ENCODE data around the gene KCMF1.

Gene KCMF1

DNA sequence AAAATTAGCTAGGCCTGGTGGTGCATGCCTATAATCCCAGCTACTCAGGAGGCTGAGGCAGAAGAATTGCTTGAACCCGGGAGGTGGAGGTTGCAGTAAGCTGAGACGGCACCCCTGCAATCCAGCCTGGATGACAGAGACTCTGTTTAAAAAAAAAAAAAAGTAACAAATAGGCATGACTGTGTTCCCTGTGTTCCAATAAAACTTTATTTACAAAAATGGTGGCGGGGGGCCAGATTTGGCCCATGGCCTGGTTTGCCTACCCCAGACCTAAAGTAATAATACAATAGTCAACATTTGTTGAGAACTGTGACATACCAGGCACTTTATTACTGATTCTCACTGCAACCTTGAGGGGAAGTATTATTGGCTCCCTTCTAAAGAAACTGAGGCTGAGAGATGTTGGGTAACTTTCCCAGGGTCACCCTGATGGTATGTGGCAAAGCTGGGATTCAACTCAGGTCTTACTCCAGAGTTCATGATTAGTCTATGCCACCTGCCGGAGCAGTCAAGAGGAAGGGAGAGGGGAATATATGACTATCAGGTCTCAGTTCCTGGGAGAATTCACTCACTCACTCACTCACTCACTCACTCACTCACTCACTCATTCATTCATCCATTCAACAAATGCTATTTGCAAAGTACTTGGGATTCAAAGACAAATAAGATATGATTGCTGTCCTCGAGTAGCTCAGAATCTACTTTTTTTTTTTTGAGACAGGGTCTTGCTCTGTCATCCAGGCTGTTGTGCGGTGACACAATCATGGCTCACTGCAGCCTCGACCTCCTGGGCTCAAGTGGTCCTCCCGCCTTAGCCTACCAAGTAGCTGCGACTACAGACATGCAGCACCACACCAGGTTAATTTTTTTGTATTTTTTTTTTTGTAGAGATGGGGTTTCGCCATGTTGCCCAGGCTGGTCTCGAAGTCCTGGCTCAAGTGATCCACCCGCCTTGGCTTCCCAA lies 14.3 kb upstream of the KCMF1 start:
- no peak for DNase-seq

DNA sequence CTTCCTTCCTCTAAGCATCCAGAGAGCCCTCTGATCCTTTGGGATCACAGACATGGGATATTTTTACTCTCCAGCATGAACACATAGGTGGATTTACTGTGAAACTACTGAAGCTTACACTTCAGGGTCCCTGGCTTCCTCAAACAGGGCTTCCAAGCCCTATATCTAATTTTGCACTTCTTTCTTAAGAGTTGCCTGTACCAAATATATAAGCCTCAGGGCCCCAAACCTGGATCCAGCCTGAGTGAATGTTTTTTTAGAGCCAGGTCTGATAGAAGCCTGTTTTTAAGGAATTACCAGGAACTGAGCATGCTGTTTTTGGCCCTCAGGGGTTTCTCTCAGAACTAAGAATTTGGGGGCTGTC lies 13.2 kb upstream of the KCMF1 start:
- DNase-seq, result no peak

DNA sequence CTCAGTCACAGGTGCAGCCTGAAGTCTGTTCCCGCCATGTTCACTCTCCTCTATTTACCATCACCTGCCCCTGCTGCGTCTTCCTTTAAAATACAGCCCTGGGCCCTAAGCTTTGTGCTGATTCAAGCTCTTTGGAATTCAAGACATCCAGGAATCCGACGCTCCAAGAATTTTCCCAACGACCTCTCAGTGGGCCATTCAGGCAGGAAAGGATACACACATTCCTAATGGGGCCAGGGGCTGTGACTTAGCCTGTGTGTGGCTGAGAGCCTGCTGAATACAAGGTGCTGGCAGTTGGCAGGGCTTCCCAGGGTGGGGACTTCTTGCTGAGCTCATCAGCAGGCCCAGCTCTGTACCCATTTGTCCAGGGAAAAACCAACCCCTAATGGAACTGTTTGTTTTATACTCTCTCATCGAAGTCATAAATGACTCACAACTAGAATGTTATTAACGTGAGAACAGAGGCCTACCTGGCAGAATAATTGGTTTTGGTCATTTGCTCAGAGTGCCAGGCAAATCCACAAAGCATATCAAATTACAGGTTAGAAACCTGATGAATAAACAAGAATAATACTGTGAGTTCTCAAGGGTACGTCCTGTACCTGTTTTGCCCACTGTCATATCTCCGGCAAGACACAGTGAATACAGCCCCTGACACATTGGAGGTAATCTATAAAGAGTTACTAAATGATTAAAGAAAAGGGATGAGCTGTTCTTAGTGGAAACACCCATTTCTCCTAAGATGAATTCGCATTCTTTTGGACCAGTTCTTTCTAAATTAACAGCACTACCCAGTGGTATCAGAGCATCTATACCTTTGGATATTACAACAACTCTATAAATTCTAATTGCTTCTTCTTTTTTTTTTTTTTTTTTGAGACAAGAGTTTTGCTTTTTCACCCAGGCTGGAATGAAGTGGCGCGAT lies 12.6 kb upstream of the KCMF1 start:
- no peak for DNase-seq

DNA sequence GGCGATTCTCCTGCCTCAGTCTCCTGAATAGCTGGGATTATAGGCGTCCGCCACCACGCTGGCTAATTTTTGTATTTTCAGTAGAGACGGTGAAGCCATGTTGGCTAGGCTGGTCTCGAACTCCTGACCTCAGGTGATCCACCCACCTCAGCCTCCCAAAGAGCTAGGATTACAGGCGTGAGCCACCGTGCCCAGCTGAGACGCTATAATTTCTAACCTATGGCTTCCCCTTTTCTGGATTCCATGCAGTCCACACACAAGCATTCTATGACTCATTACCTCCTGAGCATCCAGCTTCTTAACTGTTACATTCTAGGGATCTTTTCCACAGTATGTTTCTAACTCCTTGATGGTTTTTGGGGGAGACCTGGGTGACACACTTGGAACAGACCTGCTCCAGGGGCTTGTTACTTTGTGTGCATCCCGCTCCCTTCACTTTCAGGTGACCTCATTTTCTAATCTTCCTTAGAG lies 11.8 kb upstream of the KCMF1 start:
- no peak for DNase-seq

DNA sequence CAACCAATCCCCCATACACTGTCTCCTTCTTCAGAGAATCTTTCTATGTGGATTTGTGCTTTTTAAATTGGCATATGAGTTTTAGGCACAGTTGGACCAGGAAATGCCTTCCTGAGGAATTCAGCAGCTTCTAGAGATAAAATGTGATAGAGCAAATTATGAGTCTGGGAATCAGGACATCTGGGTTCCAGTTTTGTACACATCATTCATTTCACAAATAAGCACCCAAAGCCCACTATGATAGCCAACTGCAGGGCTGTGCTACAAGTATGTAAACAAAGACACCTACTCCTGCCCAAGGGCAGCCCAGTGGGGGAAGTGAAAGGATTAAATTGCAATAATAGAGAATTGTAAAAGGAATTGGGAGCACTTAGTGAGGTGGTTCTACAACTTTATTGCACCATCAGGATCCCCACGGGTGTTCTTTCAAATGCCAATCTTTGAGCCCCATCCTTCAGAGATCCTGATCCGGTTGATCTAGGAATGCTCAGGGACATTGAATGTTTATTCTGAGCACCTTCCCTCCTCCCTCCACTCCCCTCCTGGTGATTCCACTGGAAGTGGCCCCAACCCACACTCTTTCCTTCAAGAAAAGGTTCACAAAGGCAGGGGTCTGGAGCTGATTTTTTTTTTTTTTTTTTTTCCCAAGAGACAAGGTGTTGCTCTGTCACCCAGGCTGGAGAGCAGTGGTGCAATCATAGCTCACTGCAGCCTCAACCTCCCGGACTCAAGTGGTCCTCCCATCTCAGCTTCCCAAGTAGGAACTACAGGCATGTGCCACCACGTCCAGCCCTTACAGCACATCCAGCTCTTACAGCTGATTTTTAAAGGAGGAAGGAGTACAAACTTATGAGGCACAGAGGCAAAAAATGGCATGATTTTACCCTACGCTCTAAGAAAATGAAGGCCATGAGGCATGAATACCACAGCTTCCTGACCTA lies 11.1 kb upstream of the KCMF1 start:
- no peak for DNase-seq

DNA sequence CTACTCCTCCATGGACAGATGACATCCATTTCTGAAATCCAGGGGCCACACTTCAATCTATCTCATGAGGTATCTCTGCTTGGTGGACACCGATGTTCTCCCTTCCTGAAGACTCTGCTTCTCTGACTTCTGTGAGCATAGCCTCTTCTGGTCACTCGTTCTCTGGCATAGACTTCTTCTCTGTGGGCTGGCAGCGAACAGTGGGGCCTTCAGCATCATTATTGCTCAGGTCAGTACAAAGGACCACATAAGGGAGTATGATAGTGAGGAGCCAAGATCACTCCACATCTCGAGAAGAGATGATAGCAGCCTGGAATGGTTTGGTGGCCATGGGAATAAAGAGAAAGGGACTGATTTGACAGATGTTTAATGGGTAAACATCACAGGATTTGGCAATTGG lies 8.0 kb upstream of the KCMF1 start:
- no peak for DNase-seq

DNA sequence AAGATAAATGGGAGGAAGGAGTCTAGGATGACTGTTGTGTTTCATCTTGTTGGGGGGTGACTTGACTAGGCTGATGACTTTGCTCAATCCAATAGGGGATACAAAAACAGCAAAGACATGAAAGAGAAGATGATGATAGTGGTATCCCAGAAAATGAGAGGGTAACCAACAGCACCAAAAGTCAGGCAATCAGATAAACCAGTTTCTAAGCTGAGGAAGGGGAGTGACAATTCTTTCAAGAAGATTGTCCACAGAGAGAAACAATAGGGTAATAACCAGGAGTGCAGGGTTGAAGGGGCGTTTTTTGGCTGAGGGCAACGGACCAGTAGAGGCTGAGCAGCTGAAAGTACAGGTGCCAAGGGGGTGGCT lies 7.7 kb upstream of the KCMF1 start:
- no peak for DNase-seq

GRCh38 chr2:84963692-84964405 lies 7.1 kb upstream of the KCMF1 start:
- DNase-seq, result no peak

DNA sequence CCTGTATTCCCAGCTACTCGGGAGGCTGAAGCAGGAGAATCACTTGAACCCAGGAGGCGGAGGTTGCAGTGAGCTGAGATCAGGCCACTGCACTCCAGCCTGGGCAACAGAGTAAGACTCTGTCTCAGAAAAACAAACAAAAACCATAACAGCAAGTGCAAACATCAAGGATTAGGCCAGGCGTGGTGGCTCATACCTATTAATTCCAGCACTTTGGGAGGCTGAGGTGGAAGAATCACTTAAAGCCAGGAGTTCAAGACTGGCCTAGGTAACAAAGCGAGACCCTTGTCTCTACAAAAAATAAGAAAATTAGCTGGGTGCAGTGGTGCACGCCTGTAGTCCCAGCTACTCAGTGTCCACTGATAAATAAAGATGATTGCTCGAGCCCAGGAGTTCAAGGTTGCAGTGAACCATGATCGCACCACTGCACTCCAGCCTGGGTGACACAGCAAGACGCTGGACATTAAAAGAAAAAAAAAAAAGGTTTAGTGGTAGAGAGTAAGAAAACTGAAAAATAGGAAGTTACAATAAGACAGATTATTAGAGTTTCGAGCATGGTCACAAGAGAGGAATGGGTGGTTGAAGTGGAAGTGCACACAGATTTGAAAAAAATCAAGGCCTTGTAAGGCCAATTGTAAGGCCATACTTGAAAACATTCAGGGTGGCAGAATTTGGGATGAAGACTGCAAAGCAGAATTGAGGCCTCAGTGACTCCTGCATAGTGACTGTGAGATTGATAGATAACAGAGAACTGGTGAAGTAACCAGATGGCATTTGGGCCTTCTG lies 6.4 kb upstream of the KCMF1 start:
- DNase-seq, result no peak

- DNase-seq, result no peak
Measured at GRCh38 chr2:84965192-84965516, 5.8 kb upstream of the KCMF1 start.

DNA sequence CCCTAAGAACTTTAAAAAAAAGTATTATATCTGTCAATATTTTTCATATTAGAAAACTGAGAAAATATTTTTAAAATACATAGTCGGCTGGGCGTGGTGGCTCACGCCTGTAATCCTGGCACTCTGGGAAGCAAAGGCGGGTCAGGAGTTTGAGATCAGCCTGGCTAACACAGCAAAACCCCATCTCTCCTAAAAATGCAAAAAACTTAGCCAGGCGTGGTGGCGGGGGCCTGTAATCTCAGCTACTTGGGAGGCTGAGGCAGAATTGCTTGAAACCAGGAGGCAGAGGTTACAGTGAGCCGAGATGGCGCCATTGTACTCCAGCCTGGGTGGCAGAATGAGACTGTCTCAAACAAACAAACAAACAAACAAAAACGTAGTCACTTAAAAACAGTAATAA lies 5.1 kb upstream of the KCMF1 start:
- no peak for DNase-seq

- no peak for DNase-seq
Measured at GRCh38 chr2:84966731-84967130, 4.2 kb upstream of the KCMF1 start.

DNA sequence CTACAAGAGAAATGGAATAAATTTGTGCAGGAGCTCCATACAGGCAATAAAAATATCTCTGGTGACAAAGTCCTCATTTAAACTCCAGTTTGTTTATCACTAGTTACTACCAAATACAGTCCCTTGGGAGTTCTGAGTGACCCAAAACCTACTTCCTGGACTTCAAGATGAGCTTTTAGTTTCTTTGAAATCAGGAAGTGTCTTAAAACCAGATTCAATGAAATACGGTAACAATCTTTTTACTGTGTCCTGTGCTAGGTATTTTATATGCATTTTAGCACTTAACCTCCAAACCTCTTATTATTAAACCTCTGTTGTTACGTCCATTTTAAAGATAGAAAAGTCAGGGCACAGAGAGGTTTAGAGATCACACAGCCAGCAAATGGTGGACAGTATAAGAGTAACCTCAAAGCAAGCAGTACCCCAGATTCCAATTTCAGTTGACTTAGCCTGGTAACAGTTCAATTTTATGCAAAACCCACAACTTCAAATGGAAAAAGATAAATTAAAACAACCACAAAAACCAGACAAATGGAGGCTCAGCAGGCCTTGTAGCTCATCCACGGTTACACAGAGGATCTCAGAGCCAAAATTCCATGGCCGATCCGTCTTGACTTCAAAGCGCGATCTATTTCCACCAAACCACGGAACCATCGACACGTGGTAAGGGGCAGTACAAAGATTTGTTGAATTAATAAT lies 1.3 kb upstream of the KCMF1 start:
- peak; percentile 15 for DNase-seq

- peak; percentile 54 for DNase-seq
Measured at GRCh38 chr2:84970210-84970867, 622 bp upstream of the KCMF1 start.

DNA sequence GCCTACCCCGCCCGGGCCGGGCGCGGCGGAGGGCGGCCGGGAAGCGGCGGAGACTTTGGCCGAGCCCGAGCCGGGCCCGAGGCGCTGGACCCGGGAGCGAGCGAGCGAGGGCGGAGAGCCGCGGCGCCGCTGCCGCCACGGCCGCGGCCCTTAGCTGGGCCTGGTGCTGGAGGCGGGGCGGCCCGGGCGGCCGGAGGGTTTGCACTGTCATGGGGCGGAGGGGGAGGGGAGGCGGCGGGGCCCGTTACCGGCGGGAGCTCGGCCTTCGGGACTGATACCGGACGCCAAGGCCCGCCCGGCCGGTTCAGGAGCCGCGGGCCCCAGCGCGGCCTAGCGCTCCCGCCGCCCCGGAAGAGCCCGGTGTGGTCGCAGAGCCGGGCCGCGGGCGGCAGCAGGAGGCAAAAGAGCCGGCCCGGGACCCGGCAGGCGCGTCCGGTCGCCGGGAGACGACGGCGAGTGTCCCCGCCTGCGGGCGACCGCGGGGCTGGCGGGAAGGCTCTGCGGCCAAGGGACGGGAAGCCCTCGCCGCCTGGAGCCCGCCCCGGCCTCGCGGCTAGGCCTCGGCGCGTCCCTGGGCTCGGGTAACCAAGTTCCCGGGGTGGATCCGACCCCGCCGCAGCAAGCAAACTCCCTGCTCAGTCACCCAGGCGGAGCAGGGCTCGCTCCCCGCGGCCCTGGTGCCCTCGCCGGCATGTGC lies 697 bp downstream of the KCMF1 start:
- DNase-seq, result peak; percentile 62

DNA sequence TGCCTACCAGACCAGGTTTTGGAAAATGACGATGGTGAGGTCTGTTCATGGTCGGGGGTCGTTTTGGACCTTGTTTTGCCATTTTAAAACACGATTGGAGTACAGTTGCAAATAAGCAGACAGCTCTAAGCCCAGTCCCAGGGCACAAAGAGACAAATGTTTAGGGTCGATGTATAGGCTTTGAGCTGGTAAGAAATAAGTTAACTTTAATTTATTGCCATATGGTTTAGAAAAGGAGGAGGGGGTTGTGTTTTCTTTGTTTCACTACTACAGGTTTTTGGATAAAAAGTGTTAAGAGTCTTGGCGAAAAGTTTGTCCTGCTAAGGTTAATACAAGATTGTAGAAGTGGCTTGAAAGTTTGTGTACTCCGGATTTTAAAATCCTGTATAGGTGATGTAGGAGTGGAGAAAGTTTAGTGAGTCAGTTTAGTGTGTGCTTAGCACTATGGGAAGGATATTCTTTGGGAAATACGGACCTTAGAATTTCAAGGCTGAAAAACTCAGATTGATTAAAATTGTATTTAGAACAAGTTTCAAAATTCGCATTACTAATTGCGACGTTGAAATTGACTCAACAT lies 1.3 kb downstream of the KCMF1 start:
- no peak for DNase-seq

DNA sequence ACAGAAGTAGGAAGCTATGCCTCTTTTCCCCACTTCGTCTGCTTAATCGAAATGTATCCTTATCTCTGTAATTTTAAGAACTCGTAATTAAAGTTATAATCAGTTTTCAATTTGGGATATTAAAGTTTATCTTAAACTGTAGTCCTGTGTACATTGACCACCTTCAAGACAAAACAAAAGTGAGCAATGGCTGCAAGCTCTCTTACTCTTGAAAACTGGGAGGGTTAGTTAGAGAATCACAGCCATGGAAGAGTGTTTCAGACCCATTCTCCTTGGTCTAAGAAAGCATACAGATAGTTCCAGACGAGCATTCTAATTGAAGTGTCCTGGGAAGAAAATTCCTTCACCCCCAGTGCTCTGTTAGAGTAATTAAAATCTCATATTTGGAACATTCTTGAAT lies 2.0 kb downstream of the KCMF1 start:
- no peak for DNase-seq

- no peak for DNase-seq
Measured at GRCh38 chr2:84980263-84980983, 9.5 kb downstream of the KCMF1 start.

All from stimulated activated CD4-positive, alpha-beta T cell treated with anti-CD3 and anti-CD28 coated beads, Interleukin-1b, Interleukin-23, amount 100 ng/mL, for 48 hours (primary cell).